HUDEP-2 (cell line): ENCODE measurements around the gene ZSWIM5.
"Not testable (repeated sequence)": the region's sequence is repeated elsewhere in the genome, so short reads cannot be mapped to it uniquely, and the experiment has no call there.

Experiments used
- DNase-seq, 76 experiments: peaks; one replicate each; lab custom pipeline; 2025; ENCODE audit not compliant: unreplicated experiment in 76 of 76; lab: John Stamatoyannopoulos, UW

ZSWIM5 gene

DNA sequence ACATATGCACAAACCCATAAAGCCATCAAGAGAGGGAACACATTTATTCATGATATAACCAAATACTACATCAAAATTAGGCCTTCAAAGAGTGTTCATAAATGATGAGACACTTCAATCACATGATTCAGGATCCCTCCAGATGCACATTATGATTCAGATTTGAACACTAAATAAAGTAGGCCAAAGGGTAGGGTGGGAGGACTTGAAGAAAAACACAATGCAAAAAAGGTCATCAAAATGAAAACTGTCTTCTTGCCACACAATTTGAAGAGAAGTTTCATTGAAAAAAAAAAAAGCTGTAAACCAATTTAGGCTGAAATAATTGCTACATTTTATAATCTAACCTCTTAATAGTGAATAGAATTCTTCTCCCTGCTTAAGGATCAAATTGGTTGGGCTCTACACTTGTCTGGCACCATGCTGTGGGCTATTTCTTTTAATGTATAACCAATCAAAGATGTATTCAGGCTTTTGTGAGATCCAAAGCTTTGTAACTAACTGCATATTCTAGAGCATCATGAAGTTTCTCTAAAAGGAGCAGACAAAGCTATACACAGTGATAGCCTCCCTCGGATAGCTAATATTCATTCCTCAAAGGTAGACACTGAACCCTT is 58.1 kb downstream of the ZSWIM5 start:
- DNase-seq, result no peak

DNA sequence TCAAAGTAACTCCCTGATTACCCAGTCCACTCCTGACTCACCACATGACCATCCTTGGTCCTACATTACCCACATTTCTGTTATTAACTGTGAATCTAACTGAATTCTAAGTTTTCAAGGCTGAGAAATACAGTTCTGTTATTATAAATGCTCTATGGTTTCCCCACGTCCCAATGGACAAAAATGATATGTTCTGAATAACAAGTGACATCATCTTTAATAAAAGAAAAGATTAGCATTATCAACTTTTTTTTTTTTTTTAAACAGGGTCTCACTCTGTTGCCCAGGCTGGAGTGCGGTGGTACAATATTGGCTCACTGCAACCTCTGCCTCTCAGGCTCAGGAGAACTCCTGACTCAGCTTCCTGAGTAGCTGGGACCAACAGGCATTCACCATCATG is 59.6 kb downstream of the ZSWIM5 start:
- no peak for DNase-seq

DNA sequence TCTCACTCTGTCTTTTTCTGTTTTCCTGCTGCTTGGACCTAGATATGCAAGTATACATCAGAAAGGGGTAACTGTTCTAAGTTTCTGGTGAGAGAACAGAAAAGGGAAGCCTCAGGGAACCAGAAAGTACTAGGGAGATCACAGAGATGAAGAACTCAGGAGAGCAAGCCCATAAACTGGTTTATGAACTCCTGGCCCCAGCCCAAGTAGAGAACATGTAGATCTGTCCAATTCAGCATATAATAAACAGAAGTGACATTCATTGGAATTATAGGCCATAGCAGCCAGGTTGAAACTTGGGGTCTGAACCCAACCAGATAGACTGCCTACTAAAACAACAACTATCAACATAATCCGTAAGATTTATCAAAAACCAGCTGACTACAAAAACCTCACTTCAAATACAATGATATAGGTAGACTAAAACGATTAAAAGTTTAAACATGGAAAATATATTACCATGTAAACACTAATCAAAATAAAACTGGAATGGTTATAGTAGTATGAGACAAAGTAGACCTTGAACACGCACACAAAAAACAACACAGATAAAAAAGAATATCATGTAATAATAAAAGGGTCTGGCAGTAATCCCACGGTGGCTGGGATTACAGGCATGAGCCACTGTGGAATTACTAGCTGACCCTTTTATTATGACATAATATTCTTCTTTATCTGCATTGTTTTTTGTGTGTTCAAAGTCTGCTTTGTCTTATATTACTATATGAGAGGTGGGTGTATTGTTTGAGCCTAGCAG is 65.0 kb downstream of the ZSWIM5 start:
- DNase-seq, result no peak

DNA sequence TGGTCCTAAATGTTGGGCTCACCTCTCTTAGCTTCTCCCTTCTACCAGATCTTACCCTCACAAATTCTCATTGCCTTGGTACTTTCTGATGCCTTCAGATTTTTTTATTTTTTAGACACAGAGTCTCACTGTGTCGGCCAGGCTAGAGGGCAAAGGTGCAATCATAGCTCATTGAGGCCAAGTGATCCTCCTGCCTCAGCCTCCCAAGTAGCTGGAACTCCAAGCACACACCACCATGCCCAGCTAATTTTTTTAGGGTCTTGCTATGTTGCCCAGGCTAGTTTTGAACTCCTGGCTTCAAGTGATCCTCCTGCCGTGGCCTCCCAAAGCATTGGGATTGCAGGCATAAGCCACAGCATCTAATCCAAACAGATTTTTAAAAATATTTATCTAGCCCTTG is 69.4 kb downstream of the ZSWIM5 start:
- DNase-seq, result no peak

GRCh38 chr1:45135316-45135715 is 71.1 kb downstream of the ZSWIM5 start:
- no peak for DNase-seq

DNA sequence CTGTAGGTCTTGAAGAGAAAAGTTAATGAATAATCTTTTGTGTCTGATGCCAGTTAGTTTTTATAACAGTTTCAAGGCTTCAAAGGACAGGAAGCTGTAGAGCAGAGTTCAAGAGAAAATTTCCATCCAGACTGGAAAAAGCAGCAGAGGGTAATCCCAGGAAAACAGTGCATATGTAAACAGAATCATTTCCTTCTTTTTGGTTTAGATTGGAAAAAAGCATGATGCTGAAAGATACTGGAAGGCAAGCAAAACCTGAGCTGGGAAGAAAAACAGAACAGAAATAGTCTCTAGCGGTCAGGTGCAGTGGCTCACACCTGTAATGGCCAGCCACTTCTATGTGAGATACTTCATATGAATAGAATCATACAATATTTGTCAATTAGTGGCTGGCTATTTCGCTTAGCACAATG is 71.9 kb downstream of the ZSWIM5 start:
- DNase-seq, result no peak

DNA sequence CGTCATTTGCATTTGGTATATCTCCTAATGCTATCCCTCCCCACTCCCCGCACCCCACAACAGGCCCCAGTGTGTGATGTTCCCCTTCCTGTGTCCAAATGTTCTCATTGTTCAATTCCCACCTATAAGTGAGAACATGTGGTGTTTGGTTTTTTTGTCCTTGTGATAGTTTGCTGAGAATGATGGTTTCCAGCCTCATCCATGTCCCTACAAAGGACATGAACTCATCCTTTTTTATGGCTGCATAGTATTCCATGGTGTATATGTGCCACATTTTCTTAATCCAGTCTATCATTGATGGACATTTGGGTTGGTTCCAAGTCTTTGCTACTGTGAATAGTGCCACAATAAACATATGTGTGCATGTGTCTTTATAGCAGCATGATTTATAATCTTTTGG is 73.7 kb downstream of the ZSWIM5 start:
- DNase-seq, result not testable (repeated sequence)

- DNase-seq, result no peak
Observed at GRCh38 chr1:45123358-45123757, 83.0 kb downstream of the ZSWIM5 start.

DNA sequence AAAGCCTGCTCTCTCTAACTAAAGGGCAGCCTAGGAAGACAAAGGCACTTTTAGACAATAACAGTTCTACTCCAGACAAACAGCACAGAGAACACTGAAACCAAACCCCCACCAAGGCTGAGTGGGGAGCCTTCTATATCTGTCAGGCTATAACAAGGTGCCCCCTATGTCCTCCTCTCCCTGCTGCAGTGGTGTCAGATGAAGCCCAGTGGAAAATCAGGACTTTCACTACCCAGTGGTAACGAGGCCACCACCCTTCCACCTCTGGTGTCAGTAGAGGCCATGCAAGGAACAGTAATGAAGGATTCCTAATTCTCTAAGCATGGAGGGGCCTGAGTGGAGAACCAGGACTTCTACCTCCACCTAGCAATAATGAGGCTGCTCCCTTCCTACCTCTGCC is 83.7 kb downstream of the ZSWIM5 start:
- no peak for DNase-seq

DNA sequence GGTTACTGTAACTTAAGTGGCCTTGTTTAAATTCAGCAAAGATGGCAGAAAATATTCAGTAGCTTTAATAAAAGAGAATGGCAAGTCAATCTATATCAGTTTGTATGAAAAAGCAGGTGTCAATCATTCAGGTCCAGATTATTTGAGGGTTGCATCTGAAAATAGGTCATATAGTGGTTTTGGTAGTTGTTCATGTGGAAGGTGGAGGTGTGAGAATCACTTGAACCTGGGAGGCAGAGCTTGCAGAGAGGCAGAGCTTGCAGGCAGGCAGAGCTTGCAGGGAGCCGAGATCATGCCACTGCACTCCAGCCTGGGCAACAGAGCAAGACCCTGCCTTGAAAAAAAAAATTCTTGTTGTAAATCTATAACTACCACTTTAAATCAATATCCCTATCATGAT is 88.6 kb downstream of the ZSWIM5 start:
- DNase-seq, result no peak

DNA sequence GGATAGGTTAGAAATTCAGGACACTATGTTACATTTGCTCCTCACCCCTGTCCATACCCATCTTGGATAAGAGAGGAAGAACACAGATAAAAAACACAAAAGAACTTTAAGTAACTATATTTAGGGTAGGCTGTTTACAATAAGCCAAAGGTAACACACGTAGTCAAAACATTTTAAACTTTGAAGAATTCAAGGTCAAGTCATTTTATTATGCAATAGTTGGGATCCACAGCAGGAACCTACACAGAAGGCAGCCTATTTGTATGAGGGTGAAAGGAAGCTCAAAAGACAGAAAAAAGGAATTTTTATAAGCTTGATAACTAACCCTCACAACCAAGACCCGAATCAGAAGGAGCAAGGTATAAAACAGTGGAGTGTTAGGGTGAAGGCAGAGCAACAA is 89.6 kb downstream of the ZSWIM5 start:
- DNase-seq, result no peak

GRCh38 chr1:45116340-45116739 is 90.1 kb downstream of the ZSWIM5 start:
- no peak for DNase-seq

- not testable (repeated sequence) for DNase-seq
Observed at GRCh38 chr1:45115198-45115597, 91.2 kb downstream of the ZSWIM5 start.

GRCh38 chr1:45112661-45113060 is 93.7 kb downstream of the ZSWIM5 start:
- no peak for DNase-seq

DNA sequence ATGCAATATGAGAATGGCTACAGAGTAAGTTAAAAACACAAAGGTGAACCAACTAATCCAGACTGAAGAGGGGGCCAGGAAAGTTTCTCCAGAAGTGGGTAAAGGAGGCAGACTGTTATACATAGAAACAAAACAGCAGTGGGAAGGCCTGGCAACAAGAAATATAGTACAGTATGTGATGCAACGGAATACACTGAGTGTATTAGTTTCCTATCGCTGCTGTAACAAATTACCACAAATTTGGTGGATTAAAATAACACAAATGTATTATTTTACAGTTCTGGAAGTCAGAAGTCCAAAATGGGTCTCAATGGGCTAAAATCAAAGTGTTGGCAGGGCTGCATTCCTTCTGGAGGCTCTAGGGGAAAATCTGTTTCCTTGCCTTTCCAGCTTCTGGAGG is 95.2 kb downstream of the ZSWIM5 start:
- DNase-seq, result no peak

DNA sequence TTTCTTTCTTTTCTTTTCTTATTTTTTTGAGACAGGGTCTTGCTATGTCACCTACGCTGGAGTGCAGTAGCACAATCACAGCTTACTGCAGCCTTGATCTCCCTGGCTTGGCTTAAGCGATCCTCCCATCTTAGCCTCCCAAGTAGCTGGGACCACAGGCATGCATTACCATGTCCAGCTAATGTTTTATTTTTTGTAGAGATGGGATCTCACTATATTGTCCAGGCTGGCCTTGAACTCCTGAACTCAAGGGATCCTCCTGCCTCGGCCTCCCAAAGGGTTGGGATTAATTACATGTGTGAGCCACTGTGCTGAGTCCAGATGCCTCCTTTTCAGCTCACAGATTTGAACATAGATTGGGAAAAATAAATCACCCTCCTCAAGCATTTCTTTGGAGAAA is 98.6 kb downstream of the ZSWIM5 start:
- no peak for DNase-seq

- DNase-seq, result peak in 1 of 76 experiments; percentile 30
Observed at GRCh38 chr1:45106864-45107263, 99.5 kb downstream of the ZSWIM5 start.

DNA sequence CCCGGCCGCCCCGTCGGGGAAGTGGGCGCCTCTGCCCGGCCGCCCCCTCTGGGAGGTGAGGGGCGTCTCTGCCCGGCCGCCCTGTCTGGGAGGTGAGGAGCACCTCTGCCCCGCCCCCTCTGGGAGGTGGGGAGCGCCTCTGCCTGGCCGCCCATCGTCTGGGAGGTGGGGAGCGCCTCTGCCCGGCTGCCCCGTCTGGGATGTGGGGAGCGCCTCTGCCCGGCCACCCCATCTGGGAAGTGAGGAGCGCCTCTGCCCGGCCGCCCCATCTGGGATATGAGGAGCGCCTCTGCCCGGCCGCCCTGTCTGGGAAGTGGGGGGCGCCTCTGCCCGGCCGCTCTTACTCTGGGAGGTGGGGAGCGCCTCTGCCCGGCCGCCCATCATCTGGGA is 100.3 kb downstream of the ZSWIM5 start:
- not testable (repeated sequence) for DNase-seq

DNA sequence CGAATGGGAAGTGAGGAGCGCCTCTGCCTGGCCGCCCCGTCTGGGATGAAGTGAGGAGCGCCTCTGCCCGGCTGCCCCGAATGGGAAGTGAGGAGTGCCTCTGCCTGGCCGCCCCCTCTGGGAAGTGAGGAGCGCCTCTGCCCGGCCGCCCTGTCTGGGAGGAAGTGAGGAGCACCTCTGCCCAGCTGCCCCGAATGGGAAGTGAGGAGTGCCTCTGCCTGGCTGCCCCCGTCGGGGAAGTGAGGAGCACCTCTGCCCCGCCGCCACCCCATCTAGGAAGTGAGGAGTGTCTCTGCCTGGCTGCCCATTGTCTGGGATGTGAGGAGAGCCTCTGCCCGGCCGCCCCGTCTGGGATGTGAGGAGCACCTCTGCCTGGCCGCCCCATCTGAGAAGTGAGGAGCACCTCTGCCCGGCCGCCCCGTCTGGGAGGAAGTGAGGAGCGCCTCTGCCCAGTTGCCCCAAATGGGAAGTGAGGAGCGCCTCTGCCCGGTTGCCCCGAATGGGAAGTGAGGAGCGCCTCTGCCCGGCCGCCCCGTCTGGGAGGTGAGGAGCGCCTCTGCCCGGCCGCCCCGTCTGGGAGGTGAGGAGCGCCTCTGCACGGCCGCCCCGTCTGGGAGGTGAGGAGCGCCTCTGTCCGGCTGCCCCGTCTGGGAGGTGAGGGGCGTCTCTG is 100.8 kb downstream of the ZSWIM5 start:
- not testable (repeated sequence) for DNase-seq

DNA sequence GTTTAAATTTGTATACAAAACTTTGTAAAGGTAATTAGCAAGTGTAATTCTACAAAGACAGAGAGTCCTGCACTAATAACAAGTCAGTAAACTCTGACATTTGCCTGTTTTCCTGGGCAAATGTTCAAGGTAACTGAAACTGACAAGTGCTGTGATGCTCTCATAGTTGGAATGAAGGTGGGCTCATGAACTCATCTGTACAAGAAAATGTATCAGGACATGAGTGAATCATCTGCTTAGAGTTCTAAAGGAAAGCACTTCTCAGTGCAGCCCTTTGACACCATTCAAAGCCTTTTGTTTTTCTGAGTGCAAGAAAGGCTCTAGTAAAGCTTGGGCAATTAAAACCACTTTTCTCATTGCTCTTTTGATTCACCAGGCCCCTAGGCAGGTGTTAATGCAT is 102.9 kb downstream of the ZSWIM5 start:
- DNase-seq, result no peak

- DNase-seq, result no peak
Observed at GRCh38 chr1:45101947-45102346, 104.5 kb downstream of the ZSWIM5 start.

DNA sequence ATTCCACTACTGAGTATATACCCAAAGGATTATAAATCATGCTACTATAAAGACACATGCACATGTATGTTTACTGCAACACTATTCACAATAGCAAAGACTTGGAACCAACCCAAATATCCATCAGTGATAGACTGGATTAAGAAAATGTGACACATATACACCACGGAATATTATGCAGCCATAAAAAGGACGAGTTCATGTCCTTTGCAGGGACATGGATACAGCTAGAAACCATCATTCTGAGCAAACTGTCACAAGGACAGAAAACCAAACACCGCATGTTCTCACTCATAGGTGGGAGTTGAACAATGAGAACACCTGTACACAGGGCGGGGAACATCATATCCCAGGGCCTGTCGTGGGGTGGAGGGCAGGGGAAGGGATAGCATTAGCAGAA is 104.9 kb downstream of the ZSWIM5 start:
- not testable (repeated sequence) for DNase-seq
